Activated T-cell treated with anti-CD3 and anti-CD28 coated beads, Interleukin-2, amount 50 U/mL, for 72 hours (primary cell): ENCODE results near the gene ZFP36. TPM values are rescaled to one million over a fixed set of nuclear protein-coding genes. Genes with fewer than 3 reads are reported as not detected.
A peak's percentile ranks its signal among the peaks of the same experiment; 100 is the strongest.

ENCODE experiments used
- ATAC-seq, 2 donors: fragments of 150-1000 bp; cut with Tn5 transposase; replicated peaks in 1 of 2; 2 replicates each; pipeline ENCODE4 v1.10.0; 2021; ENCODE audit warnings: moderate library complexity in 2 of 2, mild to moderate bottlenecking in 1 of 2
- DNase-seq, 2 donors: peaks; one replicate each; pipeline ENCODE4 v3.0.0; 2021 to 2022; ENCODE audit warnings: mixed read lengths in 1 of 2
- H3K27ac Mint-ChIP-seq: one replicate; pipeline ENCODE4 v1.8.0; 2022; ENCODE audit warnings: mild to moderate bottlenecking, moderate library complexity, mixed read lengths
- H3K27me3 Mint-ChIP-seq: one replicate; pipeline ENCODE4 v1.8.0; 2022; ENCODE audit warnings: low read depth, mixed read lengths
- H3K36me3 Mint-ChIP-seq, 2 donors: one replicate each; pipeline ENCODE4 v1.8.0; 2022; ENCODE audit warnings: mixed read lengths in 2 of 2, mild to moderate bottlenecking in 1 of 2; ENCODE audit not compliant: insufficient read depth in 2 of 2
- H3K4me1 Mint-ChIP-seq: one replicate; pipeline ENCODE4 v1.8.0; 2022; ENCODE audit warnings: low read depth, mixed read lengths
- H3K4me3 Mint-ChIP-seq, 2 donors: one replicate each; pipeline ENCODE4 v1.8.0; 2022; ENCODE audit warnings: mild to moderate bottlenecking in 2 of 2, mixed read lengths in 2 of 2, moderate library complexity in 2 of 2
- H3K9me3 Mint-ChIP-seq, 2 donors: one replicate each; pipeline ENCODE4 v1.8.0; 2022; ENCODE audit warnings: mixed read lengths in 2 of 2
- total RNA-seq, 2 donors: library from RNA; stranded (reverse); gene quantifications; one replicate each; pipeline ENCODE4 v1.2.3, GENCODE V29; 2022

Gene ZFP36
- total RNA-seq, 2 donors from 2014 or later = 81.4 to 108 TPM

DNA sequence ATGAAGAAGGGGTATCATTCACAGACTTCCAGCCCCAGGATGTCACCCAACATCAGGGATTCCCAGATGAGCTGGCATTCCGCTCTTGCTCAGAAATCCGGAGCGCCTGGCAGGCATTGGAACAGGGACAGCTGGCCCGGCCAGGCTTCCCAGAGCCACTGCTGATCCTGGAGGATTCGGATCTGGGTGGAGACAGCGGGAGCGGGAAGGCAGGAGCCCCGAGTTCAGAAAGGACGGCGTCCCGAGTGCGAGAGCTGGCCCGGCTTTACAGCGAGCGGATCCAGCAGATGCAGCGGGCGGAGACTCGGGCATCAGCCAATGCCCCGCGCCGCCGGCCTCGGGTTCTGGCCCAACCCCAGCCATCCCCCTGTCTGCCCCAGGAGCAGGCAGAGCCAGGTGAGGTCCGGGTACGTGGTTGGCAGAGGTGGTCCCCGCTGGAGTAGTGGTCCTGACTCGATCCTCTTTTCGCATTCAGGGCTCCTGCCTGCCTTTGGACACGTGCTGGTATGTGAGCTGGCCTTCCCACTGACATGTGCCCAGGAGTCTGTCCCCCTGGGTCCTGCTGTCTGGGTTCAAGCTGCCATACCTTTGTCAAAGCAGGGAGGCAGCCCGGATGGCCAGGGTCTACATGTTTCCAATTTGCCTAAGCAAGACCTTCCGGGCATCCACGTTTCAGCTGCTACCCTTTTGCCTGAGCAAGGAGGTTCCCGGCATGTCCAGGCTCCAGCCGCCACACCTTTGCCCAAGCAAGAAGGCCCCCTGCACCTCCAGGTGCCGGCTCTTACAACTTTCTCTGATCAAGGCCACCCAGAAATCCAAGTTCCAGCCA, 16.8 kb downstream of the ZFP36 start:
- H3K9me3 Mint-ChIP-seq = no peaks in the 10 kb centered on the region
- H3K4me3 Mint-ChIP-seq = no peak overlapping the region
- ATAC-seq (no peak), DNase-seq (no peak)
- H3K4me1 Mint-ChIP-seq = no peaks in the 10 kb centered on the region
- H3K27ac Mint-ChIP-seq = no peak overlapping the region
- H3K36me3 Mint-ChIP-seq = peaks cover 0 to 6% of the 10 kb centered on the region in 2 donors
- H3K27me3 Mint-ChIP-seq = no peaks in the 10 kb centered on the region

DNA sequence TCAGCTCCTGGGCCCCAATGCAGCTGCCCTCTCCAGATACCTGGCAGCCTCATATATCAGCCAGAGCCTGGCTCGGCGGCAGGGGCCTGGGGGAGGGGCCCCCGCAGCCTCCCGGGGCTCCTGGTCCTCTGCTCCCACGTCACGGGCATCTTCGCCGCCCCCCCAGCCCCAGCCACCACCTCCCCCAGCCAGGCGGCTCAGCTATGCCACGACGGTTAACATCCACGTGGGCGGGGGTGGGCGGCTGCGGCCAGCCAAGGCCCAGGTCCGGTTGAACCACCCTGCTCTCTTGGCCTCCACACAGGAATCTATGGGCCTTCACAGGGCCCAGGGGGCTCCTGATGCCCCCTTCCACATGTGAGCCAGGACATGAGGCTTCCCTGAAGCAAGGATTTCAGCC, 18.3 kb downstream of the ZFP36 start:
- no peak overlapping the region for H3K4me3 Mint-ChIP-seq
- no peaks in the 10 kb centered on the region for H3K4me1 Mint-ChIP-seq
- peaks cover 0 to 5% of the 10 kb centered on the region in 2 donors for H3K36me3 Mint-ChIP-seq
- no peak for ATAC-seq
- no peak for DNase-seq
- H3K27ac Mint-ChIP-seq = no peak overlapping the region
- no peaks in the 10 kb centered on the region for H3K9me3 Mint-ChIP-seq
- no peaks in the 10 kb centered on the region for H3K27me3 Mint-ChIP-seq

DNA sequence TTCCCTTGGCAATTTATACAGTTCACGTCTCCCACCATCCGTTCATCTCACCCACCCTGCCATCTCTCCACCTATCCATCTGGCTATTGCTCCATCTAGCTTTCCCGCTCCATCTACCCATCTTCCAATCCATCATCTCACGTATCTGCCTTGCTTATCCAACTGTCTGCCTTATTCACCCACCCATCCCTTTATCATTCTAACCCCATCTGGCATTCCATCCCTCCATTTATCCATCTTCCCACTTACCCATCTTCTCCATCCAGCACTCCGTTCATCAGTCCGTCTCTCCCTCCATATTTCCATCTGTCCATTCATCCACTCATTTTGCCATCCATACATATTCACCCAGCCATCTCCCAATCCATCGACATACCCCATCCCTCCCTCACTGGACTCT, 19.1 kb downstream of the ZFP36 start:
- no peak overlapping the region for H3K4me3 Mint-ChIP-seq
- peaks cover 7% of the 10 kb centered on the region for H3K4me1 Mint-ChIP-seq
- no peaks in the 10 kb centered on the region for H3K9me3 Mint-ChIP-seq
- H3K27ac Mint-ChIP-seq = peak overlapping the region; percentile 3
- ATAC-seq = no peak
- H3K27me3 Mint-ChIP-seq = no peaks in the 10 kb centered on the region
- peaks cover 0 to 7% of the 10 kb centered on the region in 2 donors for H3K36me3 Mint-ChIP-seq
- DNase-seq = no peak

DNA sequence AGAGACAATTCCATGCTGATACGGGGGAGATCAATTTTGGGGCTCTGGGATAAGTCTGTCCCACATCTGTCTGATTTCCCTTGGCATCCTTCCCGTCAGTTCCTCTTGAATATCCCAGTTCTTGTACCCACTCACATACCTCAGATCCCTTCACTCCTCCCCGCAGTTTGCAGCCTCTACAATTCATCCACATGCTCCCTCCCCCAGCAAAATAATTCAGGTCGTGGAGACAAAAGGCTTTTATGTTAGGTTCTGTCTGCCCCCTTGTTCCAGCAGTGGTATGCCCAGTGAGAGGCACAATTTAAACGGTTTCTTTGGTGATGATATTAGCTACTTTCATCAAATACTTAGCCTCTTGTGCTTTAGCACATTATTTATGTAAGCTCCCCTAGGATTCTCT, 19.5 kb downstream of the ZFP36 start:
- no peak for DNase-seq
- Mint-ChIP-seq H3K36me3 (peaks cover 0 to 7% of the 10 kb centered on the region in 2 donors), H3K4me1 (peaks cover 11% of the 10 kb centered on the region), H3K4me3 (no peak overlapping the region), H3K9me3 (no peaks in the 10 kb centered on the region), H3K27me3 (no peaks in the 10 kb centered on the region), H3K27ac (no peak overlapping the region)
- ATAC-seq = no peak

DNA sequence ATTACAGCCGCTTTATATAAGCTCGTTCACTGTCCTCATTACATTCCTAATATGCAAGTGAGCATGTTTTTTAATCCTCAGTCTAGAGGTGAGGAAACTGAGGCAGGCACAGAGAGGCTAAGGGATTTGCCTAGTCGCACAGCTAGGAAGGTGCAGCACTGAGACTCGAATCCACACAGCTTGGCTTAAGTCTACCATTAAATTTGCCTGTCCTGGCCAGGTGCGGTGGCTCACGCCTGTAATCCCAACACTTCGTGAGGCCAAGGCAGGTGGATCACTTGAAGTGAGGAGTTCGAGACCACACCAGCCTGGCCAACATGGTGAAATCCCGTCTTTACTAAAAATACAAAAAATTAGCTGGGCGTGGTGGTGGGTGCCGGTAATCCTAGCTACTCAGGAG, 21.1 kb downstream of the ZFP36 start:
- Mint-ChIP-seq H3K27me3 (no peaks in the 10 kb centered on the region), H3K36me3 (peaks cover 2 to 7% of the 10 kb centered on the region in 2 donors), H3K4me3 (no peak overlapping the region), H3K9me3 (no peaks in the 10 kb centered on the region), H3K4me1 (peaks cover 20% of the 10 kb centered on the region), H3K27ac (peak overlapping the region; percentile 72)
- DNase-seq = no peak
- no peak for ATAC-seq

DNA sequence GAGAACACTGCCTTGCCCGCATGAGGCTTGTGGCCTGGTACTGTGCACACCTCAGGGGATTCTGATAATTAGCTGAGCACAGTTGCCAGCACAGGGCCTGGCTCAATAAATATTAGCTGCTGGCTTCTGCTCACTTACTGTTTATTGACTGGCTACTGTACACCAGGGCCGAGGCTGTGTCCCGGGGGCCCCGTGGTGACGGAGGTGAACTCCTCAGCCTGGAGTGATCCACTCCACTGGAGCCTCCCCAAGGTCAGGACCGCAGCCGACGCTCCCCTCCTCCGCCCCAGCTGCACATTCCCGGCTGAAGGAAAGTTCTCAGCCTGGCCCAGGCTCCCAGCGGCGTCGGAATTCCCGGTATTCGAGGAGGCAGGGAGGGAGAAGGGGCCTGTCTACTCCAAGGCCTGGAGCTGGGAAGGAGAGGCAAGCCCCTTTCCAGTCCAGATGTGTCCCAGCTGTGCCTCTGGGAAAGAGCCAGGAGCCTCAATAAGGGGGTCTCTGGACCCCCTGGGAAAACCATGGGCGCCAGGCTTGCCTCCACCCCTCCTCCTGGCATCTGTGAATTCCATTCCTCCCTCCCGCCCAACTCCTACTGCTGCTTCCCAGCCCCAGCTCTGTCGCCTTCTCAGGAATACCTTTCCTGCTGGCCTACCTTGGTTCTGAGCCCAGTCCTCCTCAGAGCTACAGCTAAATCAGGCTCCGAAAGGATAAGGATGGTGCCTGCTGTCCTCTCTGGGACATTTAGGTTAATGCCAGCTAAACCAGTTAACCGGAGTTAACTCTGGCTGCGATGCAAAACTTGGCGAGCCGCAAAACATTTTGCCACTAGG, 21.9 kb downstream of the ZFP36 start:
- peaks cover 7 to 12% of the 10 kb centered on the region in 2 donors for H3K36me3 Mint-ChIP-seq
- peaks cover 28% of the 10 kb centered on the region for H3K4me1 Mint-ChIP-seq
- no peak overlapping the region for H3K4me3 Mint-ChIP-seq
- no peak for ATAC-seq
- DNase-seq = no peak
- no peaks in the 10 kb centered on the region for H3K9me3 Mint-ChIP-seq
- H3K27me3 Mint-ChIP-seq = no peaks in the 10 kb centered on the region
- peak overlapping the region; percentile 72 for H3K27ac Mint-ChIP-seq

DNA sequence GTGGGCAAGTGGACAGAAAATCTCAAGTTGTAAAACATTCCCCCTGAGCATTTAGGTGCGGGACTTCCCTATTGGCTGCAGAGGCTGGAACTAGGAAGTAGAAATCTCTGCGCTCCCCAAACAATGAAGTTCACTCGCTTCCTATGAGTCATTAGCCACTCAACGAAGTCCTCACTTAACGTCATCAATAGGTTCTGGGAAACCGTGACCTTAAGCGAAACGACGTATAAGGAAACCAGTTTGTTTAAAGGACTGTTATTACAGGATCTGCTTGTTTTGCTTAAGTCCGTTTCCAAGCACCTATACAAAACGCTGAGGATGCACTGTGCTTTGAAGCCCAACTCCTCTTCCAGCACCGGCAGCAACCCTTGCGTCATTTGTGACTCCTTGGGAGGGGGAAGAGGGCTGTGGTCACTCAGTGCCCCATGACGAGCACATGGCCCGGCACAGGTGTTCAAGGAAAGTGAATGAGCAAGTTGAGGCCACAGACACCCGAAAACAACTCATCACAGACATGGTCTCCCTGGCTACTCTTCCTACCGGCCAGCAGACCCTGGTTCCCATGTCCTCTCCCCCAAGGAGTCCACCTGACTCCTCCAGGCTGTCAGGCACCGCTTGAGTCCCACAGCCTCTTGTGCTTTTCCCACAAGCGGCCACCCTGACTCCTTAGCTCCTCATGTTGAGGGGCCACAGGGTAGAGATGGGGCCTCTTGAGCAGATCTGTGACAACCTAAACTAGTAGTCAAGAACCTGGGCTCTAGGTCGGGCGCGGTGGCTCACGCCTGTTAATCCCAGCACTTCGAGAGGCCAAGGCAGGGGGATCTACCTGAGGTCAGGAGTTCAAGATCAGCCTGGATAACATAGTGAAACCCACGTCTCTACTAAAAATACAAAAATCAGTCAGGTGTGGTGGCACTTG, 24.3 kb downstream of the ZFP36 start:
- Mint-ChIP-seq H3K27ac (peak overlapping the region; percentile 94), H3K9me3 (no peaks in the 10 kb centered on the region), H3K27me3 (no peaks in the 10 kb centered on the region), H3K4me3 (peak overlapping the region; percentile 72 to 74), H3K4me1 (peaks cover 51% of the 10 kb centered on the region), H3K36me3 (peaks cover 20 to 28% of the 10 kb centered on the region in 2 donors)
- DNase-seq (peak; percentile 80 to 87), ATAC-seq (peak; percentile 81 to 82)

DNA sequence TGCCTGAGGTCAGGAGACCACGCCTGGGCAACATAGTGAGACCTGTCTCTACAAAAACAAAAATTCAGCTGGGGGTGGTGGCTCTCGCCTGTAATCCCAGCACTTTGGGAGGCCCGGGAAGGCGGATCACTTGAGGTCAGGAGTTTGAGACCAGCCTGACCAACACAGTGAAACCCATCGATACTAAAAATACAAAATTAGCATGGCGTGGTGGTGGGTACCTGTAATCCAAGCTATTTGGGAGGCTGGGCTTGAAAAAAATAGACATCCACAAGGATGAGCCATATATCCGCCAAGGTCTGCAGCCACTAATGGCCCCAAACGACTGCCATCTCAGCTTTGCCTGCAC, 26.0 kb downstream of the ZFP36 start:
- Mint-ChIP-seq H3K4me3 (peak overlapping the region; percentile 27 to 45), H3K4me1 (peaks cover 67% of the 10 kb centered on the region)

DNA sequence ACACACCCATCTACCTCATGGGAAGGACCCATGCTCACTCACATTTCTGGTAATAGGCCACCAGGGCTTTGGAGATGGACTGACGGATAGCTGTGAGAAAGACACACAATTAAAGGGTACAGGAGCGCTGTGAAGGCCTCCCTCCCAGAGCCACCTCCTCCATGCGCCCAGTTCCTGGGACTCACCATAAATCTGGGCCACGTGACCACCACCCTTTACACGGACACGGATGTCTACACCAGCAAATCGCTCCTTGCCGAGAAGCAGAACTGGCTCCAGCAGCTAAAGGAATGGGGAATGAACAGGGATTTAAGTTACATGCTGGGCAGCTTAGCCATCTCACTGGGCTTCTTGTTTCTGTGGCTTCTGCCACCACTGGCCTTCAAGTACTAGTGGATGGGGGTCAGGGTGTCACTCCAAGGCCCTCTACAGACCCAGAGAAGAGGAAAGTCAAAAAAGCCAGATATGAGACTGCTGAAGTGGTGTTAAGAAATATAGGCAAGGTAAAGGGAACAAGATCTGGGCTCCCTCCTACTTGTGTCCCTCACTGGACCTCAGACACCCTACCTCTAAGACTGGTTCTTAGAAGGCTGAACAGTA, 26.9 kb downstream of the ZFP36 start:
- no peaks in the 10 kb centered on the region for H3K9me3 Mint-ChIP-seq
- peak overlapping the region; percentile 99 for H3K4me3 Mint-ChIP-seq
- peaks cover 67% of the 10 kb centered on the region for H3K4me1 Mint-ChIP-seq
- H3K27me3 Mint-ChIP-seq = no peaks in the 10 kb centered on the region
- peaks cover 20 to 28% of the 10 kb centered on the region in 2 donors for H3K36me3 Mint-ChIP-seq
- peak overlapping the region; percentile 97 for H3K27ac Mint-ChIP-seq
- DNase-seq (no peak), ATAC-seq (no peak)

More for the DNA sequence above, 26.0 kb downstream of the ZFP36 start:
- H3K27ac Mint-ChIP-seq = peak overlapping the region; percentile 63
- H3K36me3 Mint-ChIP-seq = peaks cover 20 to 28% of the 10 kb centered on the region in 2 donors
- H3K27me3 Mint-ChIP-seq = no peaks in the 10 kb centered on the region
- ATAC-seq (no peak), DNase-seq (no peak)
- H3K9me3 Mint-ChIP-seq = no peaks in the 10 kb centered on the region

DNA sequence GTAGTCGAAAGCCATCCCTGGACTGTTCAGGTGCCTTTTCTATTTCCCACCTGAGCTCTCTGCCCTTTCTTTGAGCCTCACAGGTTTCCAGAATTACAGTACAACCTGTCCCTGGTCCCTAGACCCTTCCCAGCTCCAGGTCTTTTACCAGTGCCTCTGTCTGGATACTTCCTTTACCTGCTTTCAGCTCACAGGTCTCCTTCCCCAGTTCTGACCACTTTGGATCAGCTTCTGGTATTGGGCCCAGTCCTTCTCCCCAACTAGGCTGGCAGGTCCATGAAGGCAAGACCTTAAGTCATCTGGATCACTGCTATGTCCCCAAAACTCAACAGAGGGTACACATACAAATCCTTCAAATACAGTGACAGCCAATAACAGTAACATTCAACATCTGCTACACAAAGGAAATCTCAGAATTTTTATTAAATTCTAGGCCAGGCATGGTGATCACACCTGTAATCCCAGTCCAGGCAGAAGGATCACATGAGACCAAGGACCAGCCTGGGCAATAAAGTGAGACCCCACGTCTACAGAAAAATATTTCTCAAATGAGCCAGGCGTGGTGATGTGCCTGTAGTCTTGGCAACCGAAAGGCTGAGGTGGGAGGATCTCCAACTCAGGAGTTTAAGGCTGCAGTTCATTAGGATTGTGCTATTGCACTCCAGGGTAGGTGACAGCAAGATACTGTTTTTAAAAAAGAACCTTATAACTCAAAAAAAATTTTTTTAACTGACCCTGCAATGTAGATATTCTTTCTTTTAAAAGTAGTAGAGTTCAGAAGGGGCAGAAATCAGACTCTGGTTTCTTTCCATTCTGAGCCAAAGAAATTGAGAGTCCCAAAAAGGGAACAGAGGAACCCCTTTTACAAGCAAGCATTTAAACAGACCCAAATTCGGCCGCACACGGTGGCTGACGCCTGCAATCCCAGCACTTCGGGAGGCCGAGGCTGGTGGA, 27.8 kb downstream of the ZFP36 start:
- H3K4me1 Mint-ChIP-seq = peaks cover 67% of the 10 kb centered on the region
- ATAC-seq (no peak), DNase-seq (no peak)
- H3K27me3 Mint-ChIP-seq = no peaks in the 10 kb centered on the region
- H3K36me3 Mint-ChIP-seq = peaks cover 20 to 28% of the 10 kb centered on the region in 2 donors
- peak overlapping the region; percentile 97 for H3K27ac Mint-ChIP-seq
- no peaks in the 10 kb centered on the region for H3K9me3 Mint-ChIP-seq
- peak overlapping the region; percentile 99 for H3K4me3 Mint-ChIP-seq

DNA sequence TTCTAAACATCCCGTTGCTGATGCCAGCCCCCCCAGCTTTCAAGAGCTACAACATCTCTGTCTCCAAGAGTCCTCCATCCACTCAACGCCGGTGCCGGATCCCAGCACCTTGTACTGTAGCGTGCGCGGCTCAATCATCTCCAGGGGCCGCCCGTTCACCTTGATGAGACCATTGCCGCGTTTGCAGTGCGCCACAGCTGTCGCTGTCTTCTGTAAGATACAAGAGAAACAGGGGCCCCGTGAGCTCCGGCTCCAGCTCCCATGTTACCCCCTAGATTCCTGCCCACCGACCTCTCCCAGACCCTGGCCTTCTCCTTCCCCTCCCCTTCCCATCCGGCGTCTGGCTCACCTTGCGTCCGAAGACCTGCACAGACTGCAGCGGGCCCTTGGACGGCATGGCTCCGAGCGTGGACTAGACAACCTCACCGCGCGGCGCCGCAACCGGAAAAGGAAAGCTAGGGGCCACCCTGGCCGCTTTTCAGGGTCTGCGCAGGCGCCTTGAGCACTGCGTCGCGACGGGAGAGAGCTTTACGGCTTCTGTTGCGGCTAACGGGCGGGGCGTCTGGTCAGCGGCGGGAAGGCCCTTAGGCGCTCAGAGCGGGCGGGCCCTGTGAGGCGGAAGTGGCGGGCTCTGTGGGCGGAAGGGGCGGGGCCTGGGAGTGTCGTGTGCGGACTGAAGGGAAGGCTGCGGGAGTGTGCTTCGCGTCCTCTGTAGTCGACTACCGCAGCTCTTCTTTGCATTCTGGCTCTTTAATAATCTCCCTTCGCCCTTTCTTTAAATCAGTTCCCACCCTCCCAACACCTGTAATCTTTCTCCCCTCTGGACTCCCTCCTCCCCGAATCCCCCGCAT, 29.1 kb downstream of the ZFP36 start, which contains the start of gene RPS16:
TSS of gene RPS16 (minus strand) at position 451 of the 851 bp plus-strand sequence. CDS start at position 397, 54 bp downstream.
- DNase-seq (peak; percentile 100), ATAC-seq (peak; percentile 90)
- Mint-ChIP-seq H3K4me1 (peaks cover 70% of the 10 kb centered on the region), H3K9me3 (no peaks in the 10 kb centered on the region), H3K27ac (peak within 1 kb of the TSS; percentile 97), H3K36me3 (peaks cover 20 to 26% of the 10 kb centered on the region in 2 donors), H3K4me3 (peak within 1 kb of the TSS; percentile 99), H3K27me3 (no peaks in the 10 kb centered on the region)
